ENCODE results near the gene CACTIN. TPM values are rescaled to one million over a fixed set of nuclear protein-coding genes. Genes with fewer than 3 reads are reported as not detected.

CACTIN gene
- total RNA-seq, 1 experiment from 2014 or later = 25.3 TPM

- DNase-seq = no peak
- Histone ChIP-seq H3K4me3 (no peak overlapping the region), H3K9me3 (no peaks in the 10 kb centered on the region), H3K27me3 (no peaks in the 10 kb centered on the region), H3K36me3 (no peaks in the 10 kb centered on the region)
Observed at GRCh38 chr19:3620145-3620816, 6.3 kb downstream of the CACTIN start.

DNA sequence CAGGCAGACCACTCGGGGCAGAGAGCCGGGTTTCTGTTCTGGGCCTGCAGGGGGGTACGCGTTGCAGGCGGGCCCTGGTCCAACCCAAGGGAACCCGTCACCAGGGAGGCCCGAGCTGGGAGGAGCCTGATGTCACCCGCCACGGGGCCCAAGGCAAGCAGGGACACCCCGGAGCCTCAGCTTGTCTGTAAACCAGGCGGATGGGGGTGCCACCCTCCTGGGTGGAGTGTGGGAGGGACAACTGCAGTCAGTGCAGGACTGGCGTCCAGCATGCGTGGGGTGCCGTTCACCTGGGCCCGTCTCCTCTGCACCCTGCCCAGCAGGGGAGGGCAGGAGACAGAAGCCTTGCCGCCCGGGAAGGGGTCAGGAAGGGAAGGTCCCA, 7.0 kb downstream of the CACTIN start:
- Histone ChIP-seq H3K27me3 (no peaks in the 10 kb centered on the region), H3K36me3 (no peaks in the 10 kb centered on the region), H3K4me3 (no peak overlapping the region), H3K9me3 (no peaks in the 10 kb centered on the region)
- no peak for DNase-seq

- no peaks in the 10 kb centered on the region for H3K27me3 ChIP-seq
- H3K36me3 ChIP-seq = no peaks in the 10 kb centered on the region
- no peaks in the 10 kb centered on the region for H3K9me3 ChIP-seq
- H3K4me3 ChIP-seq = no peak overlapping the region
- DNase-seq = no peak
Observed at GRCh38 chr19:3618811-3619630, 7.6 kb downstream of the CACTIN start.

DNA sequence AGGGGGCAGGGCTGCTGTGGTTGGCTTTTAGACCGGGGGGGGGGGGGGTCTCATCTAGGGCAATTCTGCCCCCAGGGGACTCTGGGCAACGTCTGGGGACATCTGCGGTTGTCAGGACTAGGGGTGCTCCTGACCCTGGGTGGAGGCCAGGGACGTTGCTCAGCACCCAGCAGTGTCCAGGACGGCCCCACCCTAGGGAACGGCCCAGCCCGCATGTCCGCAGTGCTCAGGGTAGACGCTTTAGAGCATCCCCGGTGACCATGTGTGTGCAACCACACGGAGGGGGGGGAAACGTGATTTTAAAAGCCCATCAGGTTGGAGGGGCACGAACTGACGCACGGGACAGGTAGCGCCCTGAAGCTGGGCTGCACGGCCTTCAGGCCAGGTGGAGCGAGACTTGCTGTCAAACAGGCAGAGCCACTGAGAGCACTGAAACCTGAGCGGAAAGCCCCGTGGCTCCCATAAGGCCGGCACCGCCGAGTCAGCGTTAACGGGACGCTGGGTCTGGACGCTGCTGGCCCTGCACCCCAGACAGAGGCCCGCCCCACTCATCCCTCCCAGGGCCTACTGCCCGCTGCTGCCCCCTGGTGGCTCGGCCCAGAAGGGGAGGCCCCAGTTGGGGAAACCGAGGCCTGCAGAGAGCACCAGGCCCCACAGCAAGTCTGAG, 8.3 kb downstream of the CACTIN start:
- H3K4me3 ChIP-seq = no peak overlapping the region
- no peaks in the 10 kb centered on the region for H3K9me3 ChIP-seq
- H3K36me3 ChIP-seq = no peaks in the 10 kb centered on the region
- no peaks in the 10 kb centered on the region for H3K27me3 ChIP-seq
- no peak for DNase-seq

DNA sequence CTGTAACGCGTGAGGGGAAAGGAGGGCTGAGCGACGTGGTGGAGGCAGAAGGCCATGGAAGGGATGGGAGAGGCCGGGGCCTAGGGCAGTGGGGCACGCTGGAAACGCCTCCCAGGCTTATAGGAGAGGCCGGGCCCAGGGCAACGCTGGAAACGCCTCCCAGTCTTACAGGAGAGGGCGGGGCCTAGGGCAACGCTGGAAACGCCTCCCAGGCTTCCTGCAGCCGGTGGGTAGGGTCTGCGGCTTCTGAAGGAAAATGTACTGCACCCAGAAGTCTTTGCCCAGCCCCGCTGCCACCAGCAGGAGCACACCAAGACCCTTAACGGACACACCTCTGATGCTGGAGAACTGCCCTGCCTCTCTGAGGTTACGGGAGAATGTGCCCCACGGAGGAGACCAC, 9.1 kb downstream of the CACTIN start:
- no peak for DNase-seq
- no peaks in the 10 kb centered on the region for H3K9me3 ChIP-seq
- H3K27me3 ChIP-seq = no peaks in the 10 kb centered on the region
- H3K4me3 ChIP-seq = no peak overlapping the region
- no peaks in the 10 kb centered on the region for H3K36me3 ChIP-seq

- no peak for DNase-seq
- Histone ChIP-seq H3K36me3 (no peaks in the 10 kb centered on the region), H3K27me3 (no peaks in the 10 kb centered on the region), H3K4me3 (no peak overlapping the region), H3K9me3 (no peaks in the 10 kb centered on the region)
Observed at GRCh38 chr19:3615524-3616135, 11.0 kb downstream of the CACTIN start.

- Histone ChIP-seq H3K36me3 (no peaks in the 10 kb centered on the region), H3K9me3 (no peaks in the 10 kb centered on the region), H3K4me3 (no peak overlapping the region), H3K27me3 (no peaks in the 10 kb centered on the region)
- no peak for DNase-seq
Observed at GRCh38 chr19:3614858-3615505, 11.6 kb downstream of the CACTIN start.

DNA sequence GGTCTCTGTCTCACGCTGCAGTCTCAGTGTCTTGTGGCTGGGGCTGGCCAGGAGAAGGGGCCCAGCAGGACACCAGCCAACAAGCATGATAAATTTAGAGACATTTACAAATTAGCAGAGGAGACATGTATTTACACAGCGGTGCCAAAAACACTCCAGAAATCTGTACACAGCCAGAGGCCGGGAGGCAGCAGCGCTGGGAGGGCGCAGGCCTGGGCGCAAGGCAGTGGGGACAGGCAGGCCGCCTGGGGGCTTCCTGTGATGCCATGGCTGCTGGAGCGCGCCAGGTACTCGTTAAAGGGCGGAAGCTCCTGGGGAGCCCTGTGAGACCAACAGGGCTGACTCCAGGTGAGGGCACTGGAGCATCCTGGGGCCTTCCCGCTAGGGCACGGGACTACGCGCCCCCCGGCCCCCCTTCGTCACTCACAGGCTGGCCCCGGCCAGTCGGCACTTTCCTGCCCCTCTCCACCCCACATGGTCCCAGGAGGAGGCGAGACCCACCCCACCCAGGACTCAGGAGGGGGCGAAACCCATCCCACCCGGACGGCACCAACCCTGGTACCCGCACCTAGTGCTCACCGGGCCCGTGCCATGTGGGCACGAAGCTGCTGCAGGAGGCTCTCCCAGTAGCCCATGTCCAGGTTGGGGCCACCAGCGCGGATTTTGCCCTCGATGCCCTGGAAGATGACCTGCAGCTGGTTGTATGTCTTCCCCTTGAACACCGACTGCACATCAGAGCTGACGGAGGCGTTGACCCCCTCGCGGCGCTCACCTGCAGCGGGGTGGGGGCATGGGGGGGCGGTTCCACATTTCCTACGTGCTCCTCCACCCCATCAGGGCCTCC, 12.6 kb downstream of the CACTIN start:
- Histone ChIP-seq H3K27me3 (no peaks in the 10 kb centered on the region), H3K4me3 (no peak overlapping the region), H3K9me3 (no peaks in the 10 kb centered on the region), H3K36me3 (no peaks in the 10 kb centered on the region)
- DNase-seq = no peak

GRCh38 chr19:3612901-3613741, 13.5 kb downstream of the CACTIN start:
- Histone ChIP-seq H3K9me3 (no peaks in the 10 kb centered on the region), H3K27me3 (no peaks in the 10 kb centered on the region), H3K36me3 (no peaks in the 10 kb centered on the region), H3K4me3 (no peak overlapping the region)
- no peak for DNase-seq

DNA sequence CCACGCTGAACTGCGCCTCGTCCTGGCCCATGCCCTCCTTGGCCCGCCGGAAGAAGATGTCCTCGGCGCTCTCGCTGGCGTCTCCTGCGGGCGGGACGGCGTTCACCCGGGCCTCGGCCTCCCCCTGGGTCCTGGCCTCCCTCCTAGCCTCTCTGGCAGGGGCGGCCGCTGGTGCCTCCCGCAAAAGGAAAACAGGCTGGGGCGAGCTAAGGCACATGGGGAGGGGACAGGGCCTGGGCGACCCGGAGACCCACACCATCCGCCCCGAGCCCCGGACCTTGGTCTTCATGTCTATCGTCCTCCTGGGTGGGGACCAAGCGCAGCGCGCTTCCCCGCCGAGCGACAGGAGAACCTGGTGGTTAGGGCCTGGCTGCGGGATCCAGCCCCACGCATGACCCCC, 14.3 kb downstream of the CACTIN start:
- DNase-seq = no peak
- H3K27me3 ChIP-seq = no peaks in the 10 kb centered on the region
- H3K36me3 ChIP-seq = no peaks in the 10 kb centered on the region
- no peak overlapping the region for H3K4me3 ChIP-seq
- no peaks in the 10 kb centered on the region for H3K9me3 ChIP-seq

DNA sequence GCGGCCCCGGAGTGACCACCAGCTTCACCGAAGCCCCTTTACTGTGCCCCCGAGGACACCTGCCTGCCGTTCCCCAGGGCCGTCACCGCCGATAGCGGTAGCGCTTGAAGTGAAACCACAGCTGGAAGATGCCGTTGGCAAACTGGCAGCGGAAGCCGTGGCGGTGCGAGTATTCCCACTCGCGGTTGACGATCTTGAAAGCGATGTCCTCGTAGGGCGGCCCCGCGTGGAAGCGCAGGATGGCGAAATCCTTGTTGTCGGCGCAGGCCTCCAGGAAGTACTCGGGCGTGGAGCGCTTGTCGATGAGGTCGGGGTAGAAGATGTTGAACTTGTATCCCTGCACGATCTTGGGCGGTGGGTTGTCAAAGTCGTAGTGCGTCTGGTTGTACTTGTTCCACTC, 14.7 kb downstream of the CACTIN start:
- H3K36me3 ChIP-seq = no peaks in the 10 kb centered on the region
- H3K4me3 ChIP-seq = no peak overlapping the region
- no peaks in the 10 kb centered on the region for H3K9me3 ChIP-seq
- no peak for DNase-seq
- no peaks in the 10 kb centered on the region for H3K27me3 ChIP-seq

GRCh38 chr19:3610745-3611717, 15.6 kb downstream of the CACTIN start:
- no peak for DNase-seq
- Histone ChIP-seq H3K36me3 (no peaks in the 10 kb centered on the region), H3K27me3 (no peaks in the 10 kb centered on the region), H3K4me3 (no peak overlapping the region), H3K9me3 (no peaks in the 10 kb centered on the region)

DNA sequence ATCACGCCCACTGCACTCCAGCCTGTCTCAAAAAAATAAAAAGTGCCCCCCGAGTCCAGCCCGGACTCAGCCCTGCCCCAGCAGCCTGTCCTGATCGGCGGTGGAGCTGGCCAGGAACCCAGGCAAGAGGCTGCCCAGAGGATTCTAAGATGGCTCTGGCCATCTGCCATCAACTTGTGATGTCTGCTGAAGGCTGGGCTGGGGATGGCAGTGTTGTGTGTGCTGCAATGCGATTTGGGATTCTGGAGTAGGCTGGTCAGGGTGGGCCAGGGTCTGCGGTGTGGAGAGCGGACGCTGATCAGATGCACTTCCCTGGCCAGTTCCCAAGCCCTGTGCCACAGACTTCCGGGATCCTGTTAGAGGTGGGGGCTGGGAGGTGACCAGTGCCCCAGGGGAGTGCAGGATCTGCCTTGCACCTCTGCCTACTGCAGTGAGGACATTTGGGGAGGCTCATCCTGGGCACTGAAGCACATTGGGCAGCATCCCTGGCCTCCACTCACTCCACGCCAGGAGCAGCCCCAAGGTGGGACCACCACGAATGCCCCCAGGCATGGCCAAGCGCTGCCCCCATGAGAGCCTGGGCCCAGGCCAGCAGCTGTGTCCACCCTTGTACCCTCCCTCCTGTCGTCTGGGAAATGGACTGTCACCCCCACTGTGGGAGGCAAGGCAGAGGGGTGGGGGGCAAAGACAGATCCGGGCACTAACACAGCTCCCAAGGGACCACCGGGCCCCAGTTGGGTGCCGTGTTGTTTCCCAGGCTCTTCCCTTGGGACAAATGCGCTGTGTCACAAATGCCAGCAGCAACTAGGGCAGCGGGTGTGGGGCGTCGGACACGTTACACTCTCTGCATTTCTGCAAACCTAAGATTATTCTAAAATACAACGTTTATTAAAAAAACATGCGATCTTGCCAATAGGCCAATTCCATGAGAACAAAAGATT, 16.5 kb downstream of the CACTIN start:
- DNase-seq = no peak
- H3K36me3 ChIP-seq = no peaks in the 10 kb centered on the region

More for the DNA sequence above, 16.5 kb downstream of the CACTIN start:
- no peak overlapping the region for H3K4me3 ChIP-seq
- no peaks in the 10 kb centered on the region for H3K9me3 ChIP-seq
- H3K27me3 ChIP-seq = no peaks in the 10 kb centered on the region

Data from MG63 (cell line).